ENCODE measurements around the gene CDH13.

- TF ChIP-seq CTCF (IDR thresholded peaks at IDR 0.05; ENCODE audit: borderline replicate concordance, extremely low read depth, low read length, poor library complexity, severe bottlenecking) (no peak), EZH2 (IDR thresholded peaks at IDR 0.05; ENCODE audit: borderline replicate concordance, low read depth, low read length, severe bottlenecking) (no peak)
Measured at GRCh38 chr16:82609140-82609539, 17.6 kb upstream of the CDH13 start.
